GM12878 (cell line): ENCODE results near the gene FAM120B. TPM values are rescaled to one million over a fixed set of nuclear protein-coding genes. Genes with fewer than 3 reads are reported as not detected.

Source experiments
- ATAC-seq: fragments of 200-7000 bp; cut with Tn5 transposase; 3 replicates; pipeline ENCODE4 v1.9.1; 2020; ENCODE audit warnings: mild to moderate bottlenecking, moderate library complexity
- BruUV-seq: library from RNA; stranded (reverse); fragments of 400-500 nt; replicated peaks from 2 replicates; lab custom pipeline; 2021; lab: Mats Ljungman, UMichigan
- CTCF ChIA-PET: fragments of 300-600 bp; sonication (Branson Sonifier 250); formaldehyde crosslinking; extraction: SDS; loops from one replicate; lab custom pipeline; 2021; ENCODE audit warnings: inconsistent platforms; lab: Yijun Ruan, JAX
- POLR2A ChIA-PET: fragments of 350-600 bp; formaldehyde crosslinking; extraction: SDS; loops from one replicate; lab custom pipeline; 2021; ENCODE audit warnings: inconsistent platforms; lab: Charles Lee
- RAD21 ChIA-PET: fragments of 300-600 bp; sonication (Branson Sonifier 250); formaldehyde crosslinking; loops from one replicate; lab custom pipeline; 2023; ENCODE audit warnings: antibody characterized with exemption; ENCODE audit not compliant: unreplicated experiment; lab: Charles Lee
- SMC1A ChIA-PET: fragments of 300-600 bp; sonication (Branson Sonifier 250); formaldehyde crosslinking; loops from one replicate; lab custom pipeline; 2023; ENCODE audit not compliant: unreplicated experiment, uncharacterized antibody; lab: Charles Lee
- DNase-seq: peaks from one replicate; pipeline ENCODE4 v3.0.0-alpha.2; 2011; ENCODE audit warnings: low read depth, low spot score
- FAIRE-seq: peaks from 3 replicates; lab custom pipeline; 2011; peaks lifted over from hg19 to GRCh38; lab: Jason Lieb, UNC
- H2AFZ ChIP-seq: 2 replicates; pipeline ENCODE4 v1.6.0; 2011; ENCODE audit warnings: low read depth, low read length, control low read depth; ENCODE audit not compliant: control insufficient read depth
- H3K27ac ChIP-seq: 2 replicates; pipeline ENCODE4 v1.5.1; 2011; ENCODE audit warnings: control low read depth; ENCODE audit not compliant: control insufficient read depth, insufficient read depth
- H3K27me3 ChIP-seq, 2 experiments: replicated peaks in 1 of 2; 2 replicates each; pipeline versions ENCODE4 v1.6.0 to v1.6.1; 2011; ENCODE audit warnings: low read length in 1 of 2; ENCODE audit not compliant: control insufficient read depth in 2 of 2, insufficient read depth in 2 of 2
- H3K36me3 ChIP-seq, 2 experiments: 2 replicates each; pipeline ENCODE4 v1.5.1; 2011; ENCODE audit warnings: low read length in 1 of 2; ENCODE audit not compliant: control insufficient read depth in 2 of 2, insufficient read depth in 2 of 2
- H3K4me1 ChIP-seq: 2 replicates; pipeline ENCODE4 v1.6.1; 2011; ENCODE audit warnings: mild to moderate bottlenecking, low read length, moderate library complexity, mixed read lengths; ENCODE audit not compliant: control insufficient read depth, insufficient read depth
- H3K4me2 ChIP-seq: 2 replicates; pipeline ENCODE4 v1.6.0; 2011; ENCODE audit warnings: control low read depth; ENCODE audit not compliant: control insufficient read depth, insufficient read depth
- H3K4me3 ChIP-seq: fragments of 200-600 bp; sonication (generic); 2 replicates; pipeline ENCODE4 v1.5.1; 2016
- H3K79me2 ChIP-seq: 2 replicates; pipeline ENCODE4 v1.6.0; 2011; ENCODE audit warnings: low read length; ENCODE audit not compliant: control insufficient read depth, insufficient read depth
- H3K9ac ChIP-seq: 2 replicates; pipeline ENCODE4 v1.8.0; 2011; ENCODE audit warnings: low read length, control low read depth, mixed read lengths; ENCODE audit not compliant: control insufficient read depth, insufficient read depth
- H3K9me3 ChIP-seq: replicated peaks from 3 replicates; pipeline ENCODE4 v1.5.1; 2011; ENCODE audit warnings: mild to moderate bottlenecking, low read length; ENCODE audit not compliant: control insufficient read depth, insufficient read depth
- H4K20me1 ChIP-seq: 2 replicates; pipeline ENCODE4 v1.6.0; 2011; ENCODE audit not compliant: control insufficient read depth, insufficient read depth
- LARP7 ChIP-seq: fragments of 450-650 bp; IDR thresholded peaks from 2 replicates; pipeline ENCODE4 v1.6.1; 2017; ENCODE audit warnings: mild to moderate bottlenecking
- POLR2AphosphoS2 ChIP-seq: IDR thresholded peaks from 2 replicates; pipeline ENCODE4 v1.6.1; 2011; ENCODE audit warnings: low read depth, mild to moderate bottlenecking, low read length, improper control_type of control experiment, moderate library complexity
- WGBS: methylation state at CpG from one replicate; pipeline ENCODE4 v1.1.6; 2016; ENCODE audit warnings: low lambda C conversion rate; ENCODE audit not compliant: insufficient replicate concordance, insufficient coverage; ENCODE audit errors: missing lambda C conversion rate; 5-methylcytosine and 5-hydroxymethylcytosine counted together
- in situ Hi-C: fragments of 300-500 bp; cut with MboI; formaldehyde crosslinking; loops from 9 replicates; pipeline ENCODE4 v1.14.3; 2018; ENCODE audit warnings: mixed read lengths
- intact Hi-C: fragments of 100-400 bp; cut with micrococcal nuclease; formaldehyde crosslinking; loops from one replicate; pipeline ENCODE4 v1.14.2; 2022; ENCODE audit not compliant: unreplicated experiment
- polyA plus RNA-seq, 11 experiments: library from polyadenylated mRNA; depleted of rRNA in 4 of 11; unstranded in 6 of 11; stranded (reverse) in 5 of 11; fragments of >200 nt; fragmentation: Nextera tagmentation in 4 of 11; fragmentation: Illumina TruSeq in 1 of 11; extraction: Ambion mirVana in 4 of 11; extraction: Trizol in 1 of 11; gene quantifications; 1 replicate in 1 of 11; 2 replicates in 10 of 11; pipeline versions ENCODE4 v1.2.1 to v1.2.3, GENCODE V29; 2011 to 2016; ENCODE audit warnings: inconsistent platforms in 2 of 11, missing spikeins in 2 of 11, low read depth in 1 of 11
- total RNA-seq, 4 experiments: library from RNA; depleted of rRNA in 3 of 4; stranded (reverse); fragments of >200 nt in 3 of 4; fragmentation: Illumina TruSeq in 1 of 4; extraction: Trizol in 1 of 4; gene quantifications; 2 replicates each; pipeline versions ENCODE4 v1.2.1 to v1.2.3, GENCODE V29; 2013 to 2021
- TF ChIP-seq, protein P1 (sequence below): fragments of 450-650 bp; IDR thresholded peaks from 2 replicates; pipeline ENCODE4 v1.6.1; 2017; ENCODE audit warnings: borderline replicate concordance
- TF ChIP-seq, protein P2 (sequence below): fragments of 450-650 bp; IDR thresholded peaks from 2 replicates; pipeline ENCODE4 v1.6.1; 2016; ENCODE audit warnings: mild to moderate bottlenecking

Gene FAM120B
- total and polyA plus RNA-seq, 10 of the 15 experiments (the other 5 are each of a cell fraction or from before 2014, with no cell fraction given): 3.3 to 21.6 (median 15.3) TPM

DNA sequence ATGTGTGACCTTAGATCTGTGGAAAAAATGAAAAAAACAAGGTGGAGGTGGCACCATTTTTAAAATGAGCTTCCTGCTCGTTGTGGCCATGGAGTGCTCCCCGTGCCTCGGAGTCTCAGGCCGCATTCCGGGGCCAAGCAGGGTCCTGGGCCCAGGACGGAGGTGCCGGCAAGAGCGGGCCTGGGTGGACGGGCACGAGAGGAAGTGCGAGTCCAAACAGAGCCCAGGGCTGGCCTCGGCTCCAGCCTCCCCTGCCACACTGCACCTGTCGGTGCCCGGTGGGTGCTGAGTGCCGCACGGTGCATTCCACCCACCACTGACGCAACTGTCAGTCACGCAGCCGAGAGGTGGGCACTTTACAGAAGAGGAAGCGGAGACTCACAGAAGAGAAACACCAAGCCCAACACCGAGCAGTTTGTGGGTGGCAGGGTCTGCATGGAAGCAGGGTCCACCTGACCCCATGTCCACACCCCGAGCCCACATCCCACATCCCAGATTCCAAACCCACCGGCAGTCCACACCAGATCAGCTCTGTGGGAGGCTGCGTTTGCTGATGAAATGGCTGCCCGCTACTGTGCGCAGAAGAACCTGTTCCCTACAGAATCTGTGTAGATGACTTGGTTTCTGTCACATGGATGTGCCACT, 148.9 kb downstream of the FAM120B start:
- FAIRE-seq: no peak
- H2AFZ ChIP-seq: no peak overlapping the region
- peaks cover 4% of the 10 kb centered on the region; the same call in 1 of the 3 replicates for H3K9me3 ChIP-seq
- H3K27ac ChIP-seq: no peak overlapping the region
- in situ Hi-C loops: no loop called here
- no peak overlapping the region for H3K4me2 ChIP-seq
- no peak for DNase-seq
- TF ChIP-seq POLR2AphosphoS2 (no peak), LARP7 (no peak)
- TF ChIP-seq, protein P1, sequence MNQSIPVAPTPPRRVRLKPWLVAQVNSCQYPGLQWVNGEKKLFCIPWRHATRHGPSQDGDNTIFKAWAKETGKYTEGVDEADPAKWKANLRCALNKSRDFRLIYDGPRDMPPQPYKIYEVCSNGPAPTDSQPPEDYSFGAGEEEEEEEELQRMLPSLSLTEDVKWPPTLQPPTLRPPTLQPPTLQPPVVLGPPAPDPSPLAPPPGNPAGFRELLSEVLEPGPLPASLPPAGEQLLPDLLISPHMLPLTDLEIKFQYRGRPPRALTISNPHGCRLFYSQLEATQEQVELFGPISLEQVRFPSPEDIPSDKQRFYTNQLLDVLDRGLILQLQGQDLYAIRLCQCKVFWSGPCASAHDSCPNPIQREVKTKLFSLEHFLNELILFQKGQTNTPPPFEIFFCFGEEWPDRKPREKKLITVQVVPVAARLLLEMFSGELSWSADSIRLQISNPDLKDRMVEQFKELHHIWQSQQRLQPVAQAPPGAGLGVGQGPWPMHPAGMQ: no peak
- TF ChIP-seq, protein P2, sequence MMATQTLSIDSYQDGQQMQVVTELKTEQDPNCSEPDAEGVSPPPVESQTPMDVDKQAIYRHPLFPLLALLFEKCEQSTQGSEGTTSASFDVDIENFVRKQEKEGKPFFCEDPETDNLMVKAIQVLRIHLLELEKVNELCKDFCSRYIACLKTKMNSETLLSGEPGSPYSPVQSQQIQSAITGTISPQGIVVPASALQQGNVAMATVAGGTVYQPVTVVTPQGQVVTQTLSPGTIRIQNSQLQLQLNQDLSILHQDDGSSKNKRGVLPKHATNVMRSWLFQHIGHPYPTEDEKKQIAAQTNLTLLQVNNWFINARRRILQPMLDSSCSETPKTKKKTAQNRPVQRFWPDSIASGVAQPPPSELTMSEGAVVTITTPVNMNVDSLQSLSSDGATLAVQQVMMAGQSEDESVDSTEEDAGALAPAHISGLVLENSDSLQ: no peak
- no TSS peak for BruUV-seq
- H3K4me1 ChIP-seq: peaks cover 3% of the 10 kb centered on the region; the same call in 1 of the 2 replicates
- intact Hi-C loops: no loop called here
- ChIA-PET POLR2A (no interaction called here), RAD21 (no interaction called here), CTCF (interaction anchor here (1.1 kb wide), 2 partner anchors 61 to 144 kb away, joined by 3 read pairs; no protein-coding TSS in a partner anchor), SMC1A (no interaction called here)
- no peak for ATAC-seq
- no peaks in the 10 kb centered on the region for H4K20me1 ChIP-seq
- 70% methylated on average over 25 of the region's 26 CpGs for WGBS
- no peaks in the 10 kb centered on the region for H3K27me3 ChIP-seq
- no peaks in the 10 kb centered on the region for H3K79me2 ChIP-seq
- H3K36me3 ChIP-seq: no peaks in the 10 kb centered on the region
- H3K4me3 ChIP-seq: no peak overlapping the region
- H3K9ac ChIP-seq: no peak overlapping the region
